GM08714 (cell line): ENCODE data around the gene PLCB3.

Source experiments
- H3K4me3 ChIP-seq: fragments of 200-500 bp; sonication (Bioruptor generic); 2 replicates; pipeline ENCODE4 v1.5.1; 2014; ENCODE audit warnings: mild to moderate bottlenecking, low read length, inconsistent platforms
- ZNF274 ChIP-seq: IDR thresholded peaks from 2 replicates; pipeline ENCODE4 v1.6.1; 2012; ENCODE audit warnings: mild to moderate bottlenecking, low read depth, low read length

The PLCB3 gene

DNA sequence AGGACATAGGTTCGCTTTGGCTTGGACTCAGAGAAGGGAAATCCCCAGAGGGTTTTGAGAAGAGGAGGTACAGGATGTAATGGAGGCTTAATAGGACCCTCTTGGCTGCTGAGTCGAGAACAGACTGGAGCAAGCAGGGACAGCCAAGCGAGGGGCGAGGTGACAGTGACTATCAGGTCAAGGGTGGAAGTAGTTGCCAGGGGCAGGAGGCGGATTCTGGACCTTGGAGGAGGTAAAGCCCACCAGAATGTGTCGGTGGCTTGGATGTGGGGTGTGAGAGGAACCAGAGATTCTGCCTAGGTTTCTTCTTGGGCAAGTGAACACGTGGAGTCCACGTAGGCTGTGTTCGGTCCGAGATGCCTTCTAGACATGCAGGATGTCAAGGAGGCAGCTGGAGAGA, 61.6 kb downstream of the PLCB3 start:
- TF ChIP-seq ZNF274: no peak
- no peak overlapping the region for H3K4me3 ChIP-seq

DNA sequence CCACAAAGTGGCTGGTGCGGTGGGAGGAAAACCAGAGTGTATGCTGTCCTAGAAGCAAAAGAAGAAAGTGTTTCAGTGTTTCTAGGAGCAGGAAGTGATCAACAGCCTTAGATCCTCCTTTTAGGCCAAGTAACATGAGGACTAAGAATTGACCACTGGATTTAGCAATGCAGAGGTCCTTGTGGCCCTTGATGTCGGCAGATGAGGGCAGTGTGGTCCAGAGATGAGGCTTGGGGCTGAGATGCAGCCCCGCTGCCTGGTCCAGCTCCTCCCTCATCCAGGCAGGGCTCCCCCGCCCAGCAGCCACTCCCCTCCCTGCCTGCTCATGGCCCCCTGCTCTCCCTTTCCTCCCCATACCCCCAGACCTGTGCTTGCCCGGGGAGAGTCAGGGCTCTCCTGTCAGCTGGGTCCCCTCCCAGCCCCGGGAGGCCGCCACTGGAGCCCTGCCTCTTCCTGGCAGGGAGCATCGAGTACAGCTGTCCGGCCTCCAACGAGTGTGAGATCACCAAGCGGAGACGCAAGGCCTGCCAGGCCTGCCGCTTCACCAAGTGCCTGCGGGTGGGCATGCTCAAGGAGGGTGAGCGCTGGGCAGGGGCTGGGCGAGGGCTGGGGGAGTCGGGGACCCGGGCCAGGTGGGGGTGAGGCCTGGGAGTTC, 62.3 kb downstream of the PLCB3 start:
- TF ChIP-seq ZNF274: no peak

DNA sequence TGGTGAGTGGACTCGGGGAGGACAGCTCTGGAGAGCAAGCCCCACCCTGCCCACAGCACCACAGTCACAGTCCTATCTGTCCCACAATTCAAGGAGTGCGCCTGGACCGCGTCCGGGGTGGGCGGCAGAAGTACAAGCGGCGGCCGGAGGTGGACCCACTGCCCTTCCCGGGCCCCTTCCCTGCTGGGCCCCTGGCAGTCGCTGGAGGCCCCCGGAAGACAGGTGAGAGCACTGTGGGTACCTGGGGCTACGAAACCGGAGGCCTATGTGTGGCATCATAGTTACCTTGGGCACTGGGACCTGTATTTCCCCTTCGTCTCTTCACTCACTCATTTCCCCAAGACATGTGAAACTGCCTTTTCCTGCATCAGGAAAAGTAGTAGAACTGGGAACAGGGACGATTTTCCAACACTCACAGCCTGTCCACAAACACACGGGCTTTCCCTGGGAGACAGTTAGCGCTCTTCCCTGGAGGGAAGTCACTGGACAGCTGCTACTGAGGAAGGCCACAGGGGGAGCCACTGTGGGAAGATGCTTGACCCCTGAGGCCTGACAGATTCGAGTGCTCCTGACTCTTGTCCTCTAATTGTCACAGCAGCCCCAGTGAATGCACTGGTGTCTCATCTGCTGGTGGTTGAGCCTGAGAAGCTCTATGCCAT, 62.9 kb downstream of the PLCB3 start:
- no peak for TF ChIP-seq ZNF274
- H3K4me3 ChIP-seq: no peak overlapping the region

More for the DNA sequence above, 62.3 kb downstream of the PLCB3 start:
- no peak overlapping the region for H3K4me3 ChIP-seq

DNA sequence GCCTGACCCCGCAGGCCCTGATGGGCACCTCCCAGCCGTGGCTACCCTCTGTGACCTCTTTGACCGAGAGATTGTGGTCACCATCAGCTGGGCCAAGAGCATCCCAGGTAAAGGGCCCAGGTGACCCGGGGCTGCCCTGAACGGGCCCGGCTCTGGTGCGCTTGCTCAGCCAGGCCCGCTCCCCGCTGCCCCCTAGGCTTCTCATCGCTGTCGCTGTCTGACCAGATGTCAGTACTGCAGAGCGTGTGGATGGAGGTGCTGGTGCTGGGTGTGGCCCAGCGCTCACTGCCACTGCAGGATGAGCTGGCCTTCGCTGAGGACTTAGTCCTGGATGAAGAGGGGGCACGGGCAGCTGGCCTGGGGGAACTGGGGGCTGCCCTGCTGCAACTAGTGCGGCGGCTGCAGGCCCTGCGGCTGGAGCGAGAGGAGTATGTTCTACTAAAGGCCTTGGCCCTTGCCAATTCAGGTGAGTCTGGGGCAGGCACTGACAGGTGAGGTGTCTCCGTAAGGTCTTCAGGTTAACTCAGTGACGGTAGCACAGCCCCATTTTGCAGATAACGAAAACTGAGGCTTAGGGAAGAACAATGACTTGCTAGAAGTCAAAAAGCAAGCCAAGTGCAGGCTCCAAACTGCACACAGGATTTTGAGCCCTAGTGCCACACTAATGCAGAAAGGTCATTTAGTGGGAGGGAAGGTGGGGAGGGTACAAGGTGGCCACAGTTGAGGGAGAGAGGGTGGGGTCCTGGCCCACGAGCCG, 63.7 kb downstream of the PLCB3 start:
- TF ChIP-seq ZNF274: no peak
- no peak overlapping the region for H3K4me3 ChIP-seq

DNA sequence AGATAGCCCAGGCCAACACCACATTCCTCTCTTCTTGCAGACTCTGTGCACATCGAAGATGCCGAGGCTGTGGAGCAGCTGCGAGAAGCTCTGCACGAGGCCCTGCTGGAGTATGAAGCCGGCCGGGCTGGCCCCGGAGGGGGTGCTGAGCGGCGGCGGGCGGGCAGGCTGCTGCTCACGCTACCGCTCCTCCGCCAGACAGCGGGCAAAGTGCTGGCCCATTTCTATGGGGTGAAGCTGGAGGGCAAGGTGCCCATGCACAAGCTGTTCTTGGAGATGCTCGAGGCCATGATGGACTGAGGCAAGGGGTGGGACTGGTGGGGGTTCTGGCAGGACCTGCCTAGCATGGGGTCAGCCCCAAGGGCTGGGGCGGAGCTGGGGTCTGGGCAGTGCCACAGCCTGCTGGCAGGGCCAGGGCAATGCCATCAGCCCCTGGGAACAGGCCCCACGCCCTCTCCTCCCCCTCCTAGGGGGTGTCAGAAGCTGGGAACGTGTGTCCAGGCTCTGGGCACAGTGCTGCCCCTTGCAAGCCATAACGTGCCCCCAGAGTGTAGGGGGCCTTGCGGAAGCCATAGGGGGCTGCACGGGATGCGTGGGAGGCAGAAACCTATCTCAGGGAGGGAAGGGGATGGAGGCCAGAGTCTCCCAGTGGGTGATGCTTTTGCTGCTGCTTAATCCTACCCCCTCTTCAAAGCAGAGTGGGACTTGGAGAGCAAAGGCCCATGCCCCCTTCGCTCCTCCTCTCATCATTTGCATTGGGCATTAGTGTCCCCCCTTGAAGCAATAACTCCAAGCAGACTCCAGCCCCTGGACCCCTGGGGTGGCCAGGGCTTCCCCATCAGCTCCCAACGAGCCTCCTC, 64.6 kb downstream of the PLCB3 start:
- H3K4me3 ChIP-seq: peak overlapping the region; percentile 79; the same call in 1 of the 2 replicates

DNA sequence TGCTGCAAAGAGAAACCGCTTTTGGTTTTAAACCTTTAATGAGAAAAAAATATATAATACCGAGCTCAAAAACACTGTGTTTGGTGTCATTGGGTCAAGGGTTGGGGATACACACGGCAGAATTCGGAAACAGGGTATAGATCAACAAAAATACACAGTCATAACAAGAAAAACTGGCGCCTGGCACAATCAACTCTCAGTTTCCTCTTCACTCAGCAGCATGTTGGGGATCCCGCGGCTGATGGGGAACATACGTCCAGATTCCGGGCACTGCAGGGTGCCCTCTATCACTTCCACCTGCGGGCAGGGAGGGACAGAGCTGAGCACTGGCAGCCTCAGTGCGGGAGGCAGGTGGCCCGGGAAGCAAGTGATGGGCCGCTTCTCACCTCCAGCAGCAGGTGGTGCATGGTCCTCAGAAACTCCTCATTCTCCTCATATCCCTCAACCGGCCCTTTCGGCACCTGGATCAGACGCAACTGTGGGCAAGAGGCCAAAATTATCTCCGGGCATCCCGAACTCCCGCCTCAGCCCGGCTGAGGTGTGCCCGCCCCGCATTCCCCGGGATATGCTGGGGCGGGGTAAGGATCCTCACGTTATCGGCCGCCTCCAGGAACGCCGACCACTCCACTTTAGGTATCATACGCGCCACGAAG, 65.5 kb downstream of the PLCB3 start:
- H3K4me3 ChIP-seq: peak overlapping the region; percentile 79
- TF ChIP-seq ZNF274: no peak

DNA sequence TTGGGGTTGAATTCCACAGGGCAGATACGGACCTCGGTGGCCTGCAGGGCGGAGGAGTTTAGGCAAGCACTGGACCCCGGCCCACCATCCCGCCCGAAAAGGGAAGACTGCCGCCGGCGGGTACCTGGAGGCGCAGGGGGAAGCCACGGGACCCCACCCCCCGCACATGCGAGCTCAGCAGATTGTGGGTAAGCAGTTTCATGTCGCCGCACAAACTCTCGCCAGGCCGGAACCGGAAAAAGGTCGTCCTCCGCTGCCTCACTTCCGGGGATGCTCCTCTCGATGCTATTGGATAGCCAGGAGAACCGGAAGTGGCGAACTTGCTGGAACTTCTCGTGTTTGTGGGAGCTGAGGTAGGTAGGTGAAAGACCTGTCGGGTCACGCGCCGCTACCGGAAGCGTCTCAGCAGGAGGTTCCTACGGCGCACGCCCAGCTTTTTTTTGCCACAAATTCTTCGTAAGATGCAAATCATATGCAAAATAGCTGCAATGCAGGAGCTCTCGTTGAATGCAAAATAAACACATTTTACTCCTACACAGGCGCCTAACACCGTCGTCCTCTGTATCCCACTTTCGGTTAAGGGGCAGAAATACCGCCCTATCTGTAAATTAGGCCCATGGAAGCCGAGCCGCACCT, 66.1 kb downstream of the PLCB3 start, which contains the start of gene TRMT112:
Gene TRMT112, minus strand, starts transcription at position 235 of the 636 bp plus-strand sequence. Its CDS starts 33 bp downstream, at position 202.
- TF ChIP-seq ZNF274: no peak
- H3K4me3 ChIP-seq: peak within 1 kb of the TSS; percentile 84

DNA sequence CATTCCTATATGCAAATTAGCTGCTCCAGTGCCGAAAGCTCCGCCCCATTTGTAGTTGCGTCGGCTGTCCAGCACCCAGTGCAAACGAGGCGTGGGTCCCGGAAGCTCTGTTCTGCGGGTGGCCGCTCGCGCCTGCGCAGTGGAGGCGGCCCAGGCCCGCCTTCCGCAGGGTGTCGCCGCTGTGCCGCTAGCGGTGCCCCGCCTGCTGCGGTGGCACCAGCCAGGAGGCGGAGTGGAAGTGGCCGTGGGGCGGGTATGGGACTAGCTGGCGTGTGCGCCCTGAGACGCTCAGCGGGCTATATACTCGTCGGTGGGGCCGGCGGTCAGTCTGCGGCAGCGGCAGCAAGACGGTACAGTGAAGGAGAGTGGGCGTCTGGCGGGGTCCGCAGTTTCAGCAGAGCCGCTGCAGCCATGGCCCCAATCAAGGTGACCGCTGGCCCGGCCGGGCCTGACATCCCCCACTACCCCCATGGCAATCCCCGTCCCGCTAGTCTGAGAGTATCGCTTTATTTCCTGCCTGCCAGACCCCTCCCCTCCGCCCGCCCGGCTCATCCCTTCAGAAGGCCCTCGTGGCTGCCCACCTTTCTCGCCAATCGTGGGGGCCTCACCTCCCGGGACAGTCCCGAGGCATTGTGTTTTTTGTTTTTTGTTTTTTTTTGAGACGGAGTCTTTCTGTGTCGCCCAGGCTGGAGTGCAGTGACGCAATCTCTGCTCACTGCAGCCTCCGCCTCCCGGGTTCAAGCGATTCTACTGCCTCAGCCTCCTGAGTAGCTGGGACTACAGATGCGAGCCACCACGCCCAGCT, 66.8 kb downstream of the PLCB3 start, which contains the start of gene PRDX5:
Gene PRDX5, plus strand, starts transcription at position 161 of the 805 bp plus-strand sequence. Its CDS starts 95 bp downstream, at position 256.
- TF ChIP-seq ZNF274: no peak
- H3K4me3 ChIP-seq: peak within 1 kb of the TSS; percentile 84
